ENCODE results near the gene KSR1. TPM values are rescaled to one million over a fixed set of nuclear protein-coding genes. Genes with fewer than 3 reads are reported as not detected.

Gene KSR1
- total RNA-seq, 2 donors from 2014 or later: 33.7 to 46.3 TPM

DNA sequence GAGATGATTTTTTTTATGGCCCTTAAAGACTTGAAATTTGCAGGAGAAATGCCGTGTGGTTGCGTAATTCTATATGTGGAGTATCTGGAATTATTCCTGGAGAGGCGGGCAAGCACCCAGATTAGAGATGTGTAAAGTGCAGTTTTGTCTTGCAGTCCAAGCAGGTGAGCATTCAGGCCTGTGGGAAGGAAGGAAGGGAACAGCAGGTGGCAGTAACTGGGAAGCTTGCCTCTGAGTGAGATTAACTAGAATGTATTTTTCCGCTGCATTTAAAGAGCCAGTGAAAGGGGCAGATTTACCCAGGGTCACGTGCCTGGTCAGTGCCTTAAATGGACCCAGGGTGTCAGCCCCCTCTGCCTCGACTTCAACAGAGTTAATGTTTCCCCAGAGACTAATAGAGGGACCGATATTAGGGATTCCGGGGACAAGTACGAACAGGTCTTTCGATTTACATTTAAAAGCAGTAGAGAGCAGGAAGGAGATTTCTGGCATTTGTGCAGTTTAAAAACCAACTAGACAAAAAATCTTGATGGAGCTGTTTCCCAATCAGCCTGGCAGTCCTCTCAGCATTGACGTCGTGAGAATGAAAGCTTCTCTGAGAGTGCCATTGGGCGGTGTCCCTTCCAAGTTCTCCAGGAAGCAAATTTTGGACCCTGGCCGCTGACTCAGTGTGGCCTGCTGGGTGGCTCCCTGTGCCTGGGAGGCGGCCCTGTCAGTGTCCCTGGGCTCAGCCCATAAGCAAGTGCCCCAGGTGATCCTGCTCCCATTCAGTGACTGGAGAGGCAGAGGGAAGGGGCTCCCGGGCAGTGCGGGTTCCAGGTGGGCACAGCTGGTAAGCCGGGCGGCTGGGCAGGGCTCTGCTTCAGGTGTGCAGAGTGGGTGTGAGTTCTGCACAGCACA is 38.2 kb downstream of the KSR1 start:
- Mint-ChIP-seq H3K4me1 (peaks cover 59% of the 10 kb centered on the region), H3K4me3 (no peak overlapping the region), H3K27ac (peak overlapping the region; percentile 88), H3K36me3 (ENCODE audit: low read depth) (peaks cover 10% of the 10 kb centered on the region), H3K27me3 (ENCODE audit: insufficient read depth) (no peaks in the 10 kb centered on the region), H3K9me3 (peaks cover under 1% of the 10 kb centered on the region)
- Histone ChIP-seq H3K4me3 (ENCODE audit: low read length) (no peak overlapping the region), H3K9ac (ENCODE audit: extremely low read depth, low read length, poor library complexity, severe bottlenecking) (no peak overlapping the region), H3K9me3 (ENCODE audit: control insufficient read depth, low read length) (no peaks in the 10 kb centered on the region), H3K27ac (ENCODE audit: low read depth, low read length) (no peak overlapping the region), H3K27me3 (ENCODE audit: control insufficient read depth, insufficient read depth, low read length, poor library complexity, severe bottlenecking) (no peaks in the 10 kb centered on the region), H3K4me1 (ENCODE audit: control insufficient read depth, insufficient read depth, low read length) (peaks cover 18% of the 10 kb centered on the region), H3K36me3 (ENCODE audit: control insufficient read depth, insufficient read depth, low read length) (no peaks in the 10 kb centered on the region)
- peak; percentile 65 for TF ChIP-seq CTCF (conservative IDR thresholded peaks at IDR 0.05)
- peak; percentile 84 for DNase-seq
- 74 to 77% methylated on average over 18 to 19 of the region's 19 CpGs for WGBS, 2 experiments (ENCODE audit: insufficient coverage in 1 of 2, insufficient read length in 1 of 2)

DNA sequence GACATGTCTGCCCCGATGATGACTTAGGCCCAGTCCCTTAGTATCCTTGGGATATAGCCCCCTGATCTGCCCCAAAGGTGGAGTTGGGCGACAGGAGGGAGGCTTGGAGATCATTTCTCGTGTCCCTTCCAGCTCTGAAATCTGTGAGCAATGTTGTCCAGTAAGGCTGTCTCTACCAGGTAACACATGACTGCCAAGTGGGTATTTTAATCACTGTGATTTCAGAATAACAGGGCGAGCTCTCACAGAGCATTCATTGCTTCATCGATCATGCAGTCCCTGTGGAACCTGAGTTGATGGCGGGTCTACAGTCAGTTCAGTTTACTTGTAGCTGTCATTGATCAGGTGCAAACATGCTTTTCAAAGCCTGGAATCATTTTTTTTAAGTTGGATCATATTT is 39.2 kb downstream of the KSR1 start:
- DNase-seq: no peak
- Histone ChIP-seq H3K9me3 (ENCODE audit: control insufficient read depth, low read length) (peaks cover 8% of the 10 kb centered on the region), H3K4me3 (ENCODE audit: low read length) (no peak overlapping the region), H3K27me3 (ENCODE audit: control insufficient read depth, insufficient read depth, low read length, poor library complexity, severe bottlenecking) (no peaks in the 10 kb centered on the region), H3K36me3 (ENCODE audit: control insufficient read depth, insufficient read depth, low read length) (peaks cover 7% of the 10 kb centered on the region), H3K4me1 (ENCODE audit: control insufficient read depth, insufficient read depth, low read length) (peaks cover 15% of the 10 kb centered on the region), H3K9ac (ENCODE audit: extremely low read depth, low read length, poor library complexity, severe bottlenecking) (no peak overlapping the region), H3K27ac (ENCODE audit: low read depth, low read length) (no peak overlapping the region)
- no peaks in the 10 kb centered on the region for H3K27me3 Mint-ChIP-seq (ENCODE audit: insufficient read depth)
- peak overlapping the region; percentile 75 for H3K27ac Mint-ChIP-seq
- H3K4me1 Mint-ChIP-seq: peaks cover 52% of the 10 kb centered on the region
- TF ChIP-seq CTCF (conservative IDR thresholded peaks at IDR 0.05): no peak
- H3K9me3 Mint-ChIP-seq: peaks cover 11% of the 10 kb centered on the region
- H3K36me3 Mint-ChIP-seq (ENCODE audit: low read depth): peaks cover 20% of the 10 kb centered on the region
- no peak overlapping the region for H3K4me3 Mint-ChIP-seq
- 94 to 95% methylated on average over 5 to 6 of the region's 6 CpGs for WGBS, 2 experiments (ENCODE audit: insufficient coverage in 1 of 2, insufficient read length in 1 of 2)

DNA sequence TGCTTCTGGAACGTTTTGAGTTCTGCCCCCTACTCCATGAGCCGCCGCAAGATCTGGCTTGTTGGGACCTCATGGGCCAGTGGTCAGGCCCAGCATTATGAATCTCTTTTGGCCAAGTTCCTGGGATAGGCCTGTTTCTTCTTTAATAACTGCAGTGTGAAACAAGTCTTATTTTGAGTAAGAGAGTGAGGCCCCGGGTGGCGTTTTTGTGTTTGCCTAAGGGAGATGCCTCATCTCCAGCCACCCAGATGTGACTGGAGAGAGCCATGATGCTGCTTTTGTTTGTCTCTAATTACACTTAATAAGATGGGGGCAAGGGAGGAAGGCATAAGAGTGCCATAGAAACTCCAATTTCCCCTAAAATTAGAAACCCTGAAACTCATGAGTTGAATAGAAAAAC is 39.8 kb downstream of the KSR1 start:
- Mint-ChIP-seq H3K4me3 (no peak overlapping the region), H3K36me3 (ENCODE audit: low read depth) (peaks cover 25% of the 10 kb centered on the region), H3K27me3 (ENCODE audit: insufficient read depth) (no peaks in the 10 kb centered on the region), H3K27ac (peak overlapping the region; percentile 33), H3K9me3 (peaks cover 17% of the 10 kb centered on the region), H3K4me1 (peaks cover 52% of the 10 kb centered on the region)
- Histone ChIP-seq H3K9me3 (ENCODE audit: control insufficient read depth, low read length) (peaks cover 13% of the 10 kb centered on the region), H3K4me3 (ENCODE audit: low read length) (no peak overlapping the region), H3K36me3 (ENCODE audit: control insufficient read depth, insufficient read depth, low read length) (peaks cover 11% of the 10 kb centered on the region), H3K27me3 (ENCODE audit: control insufficient read depth, insufficient read depth, low read length, poor library complexity, severe bottlenecking) (no peaks in the 10 kb centered on the region), H3K27ac (ENCODE audit: low read depth, low read length) (no peak overlapping the region), H3K9ac (ENCODE audit: extremely low read depth, low read length, poor library complexity, severe bottlenecking) (no peak overlapping the region), H3K4me1 (ENCODE audit: control insufficient read depth, insufficient read depth, low read length) (peaks cover 15% of the 10 kb centered on the region)
- no peak for DNase-seq
- WGBS, 2 experiments (ENCODE audit: insufficient coverage in 1 of 2, insufficient read length in 1 of 2): 88 to 90% methylated on average over 5 of the region's 5 CpGs
- no peak for TF ChIP-seq CTCF (conservative IDR thresholded peaks at IDR 0.05)
